Gastrocnemius medialis (tissue), 4 donors: ENCODE results near the gene ACSS1.

ENCODE experiments used
- POLR2A ChIP-seq, 2 donors: fragments of 450-650 bp; IDR thresholded peaks; one replicate each; pipeline ENCODE4 v1.6.1; 2017; ENCODE audit warnings: antibody characterized with exemption in 2 of 2, mild to moderate bottlenecking in 2 of 2, moderate library complexity in 2 of 2
- TF ChIP-seq, protein P1 (sequence below), 5 experiments: fragments of 450-650 bp in 3 of 5; fragments of 200-600 bp in 2 of 5; sonication (generic) in 2 of 5; IDR thresholded peaks in 4 of 5; conservative IDR thresholded peaks in 1 of 5; 1 replicate in 4 of 5; 2 replicates in 1 of 5; pipeline ENCODE4 v1.5.1; 2016 to 2019; ENCODE audit warnings: antibody characterized with exemption in 5 of 5, mild to moderate bottlenecking in 3 of 5, moderate library complexity in 3 of 5

DNA sequence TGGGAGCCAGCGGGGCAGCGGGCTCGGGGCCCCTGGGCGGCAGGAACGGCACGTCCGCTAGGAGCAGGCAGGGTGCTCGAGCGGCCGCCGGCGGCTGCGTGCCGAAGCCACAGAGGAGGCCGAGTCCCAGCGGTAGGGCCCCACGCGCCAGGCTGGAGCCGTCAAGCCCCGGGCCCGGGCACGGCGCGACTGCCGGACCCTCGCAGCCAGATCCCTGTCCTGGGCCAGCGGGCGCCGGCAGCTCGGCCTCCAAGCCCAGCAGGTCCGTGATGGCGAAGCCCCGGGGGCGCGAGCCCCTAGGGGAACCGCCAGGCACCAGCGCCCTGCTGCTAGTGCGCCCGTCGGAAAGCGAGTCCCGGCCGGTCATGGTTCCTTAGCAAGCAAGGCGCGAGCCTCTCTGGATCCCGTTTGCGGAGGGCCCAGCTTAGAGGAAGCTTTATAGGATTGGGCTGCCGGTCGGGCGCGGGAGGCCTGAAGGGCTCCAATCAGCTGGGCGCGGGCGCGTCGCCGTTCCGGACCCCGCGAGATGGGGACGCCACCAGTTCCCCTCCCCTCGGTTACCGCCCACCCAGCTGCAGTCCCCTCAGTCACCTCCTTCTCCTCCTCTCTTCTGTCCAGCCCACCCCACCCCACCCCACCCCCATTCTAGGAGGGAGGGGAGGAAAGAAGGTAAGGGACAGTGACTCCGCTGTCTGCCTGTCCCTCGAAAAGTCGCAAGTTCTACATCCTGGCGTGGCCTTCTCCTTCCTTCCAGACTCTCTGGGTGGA lies 24.0 kb upstream of the ACSS1 start, which contains the start of gene VSX1:
- TF ChIP-seq, protein P1, sequence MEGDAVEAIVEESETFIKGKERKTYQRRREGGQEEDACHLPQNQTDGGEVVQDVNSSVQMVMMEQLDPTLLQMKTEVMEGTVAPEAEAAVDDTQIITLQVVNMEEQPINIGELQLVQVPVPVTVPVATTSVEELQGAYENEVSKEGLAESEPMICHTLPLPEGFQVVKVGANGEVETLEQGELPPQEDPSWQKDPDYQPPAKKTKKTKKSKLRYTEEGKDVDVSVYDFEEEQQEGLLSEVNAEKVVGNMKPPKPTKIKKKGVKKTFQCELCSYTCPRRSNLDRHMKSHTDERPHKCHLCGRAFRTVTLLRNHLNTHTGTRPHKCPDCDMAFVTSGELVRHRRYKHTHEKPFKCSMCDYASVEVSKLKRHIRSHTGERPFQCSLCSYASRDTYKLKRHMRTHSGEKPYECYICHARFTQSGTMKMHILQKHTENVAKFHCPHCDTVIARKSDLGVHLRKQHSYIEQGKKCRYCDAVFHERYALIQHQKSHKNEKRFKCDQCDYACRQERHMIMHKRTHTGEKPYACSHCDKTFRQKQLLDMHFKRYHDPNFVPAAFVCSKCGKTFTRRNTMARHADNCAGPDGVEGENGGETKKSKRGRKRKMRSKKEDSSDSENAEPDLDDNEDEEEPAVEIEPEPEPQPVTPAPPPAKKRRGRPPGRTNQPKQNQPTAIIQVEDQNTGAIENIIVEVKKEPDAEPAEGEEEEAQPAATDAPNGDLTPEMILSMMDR (IDR thresholded peaks at IDR 0.05 in 4 of 5, conservative IDR thresholded peaks at IDR 0.05 in 1 of 5): no peak
- TF ChIP-seq POLR2A (IDR thresholded peaks at IDR 0.05): no peak
